ENCODE measurements around the gene HOXC10. TPM values are rescaled to one million over a fixed set of nuclear protein-coding genes. Genes with fewer than 3 reads are reported as not detected.

The HOXC10 gene
- total RNA-seq, 4 donors from 2014 or later, result 1.0 TPM; not detected in 3

DNA sequence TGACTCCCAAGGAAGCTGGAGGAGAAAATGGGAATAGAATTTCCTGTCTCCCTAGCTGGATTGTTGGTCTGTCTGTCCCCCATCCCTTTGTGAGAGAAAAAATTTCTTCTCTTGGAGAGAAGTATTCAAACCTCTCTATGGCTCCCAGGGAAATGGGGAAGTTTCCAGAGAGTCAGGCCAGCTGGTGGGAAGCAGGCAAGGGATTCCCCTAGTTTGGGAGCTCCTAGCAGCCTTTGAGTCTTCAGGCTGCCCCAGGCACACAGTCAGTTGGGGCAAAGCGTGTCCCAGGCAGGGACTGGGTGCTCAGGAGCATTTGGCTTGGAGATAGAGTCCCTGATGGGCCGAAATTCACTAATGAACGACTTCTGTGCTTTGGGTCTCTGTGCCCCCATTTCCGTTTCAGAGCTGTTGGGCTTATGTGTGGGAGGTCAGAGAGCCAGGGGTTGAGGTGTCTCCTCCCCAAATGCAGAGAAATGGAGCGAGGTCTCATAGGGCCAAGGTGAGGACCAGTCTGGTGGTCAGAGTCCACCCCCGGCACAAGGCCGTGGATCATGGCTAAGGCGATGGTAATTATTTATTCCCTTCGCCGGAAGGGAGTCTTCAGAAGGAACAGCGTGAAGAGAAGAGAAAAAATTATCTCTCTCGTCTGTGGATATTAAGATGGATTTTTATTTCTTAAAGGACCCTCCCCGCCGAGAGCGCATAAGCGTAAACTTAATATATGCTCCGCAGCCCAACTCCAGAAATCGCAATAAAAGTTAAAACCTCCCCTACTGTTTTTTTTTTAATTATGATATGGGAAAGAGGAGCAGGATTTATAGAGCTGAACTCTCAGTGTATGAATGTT is 8.4 kb downstream of the HOXC10 start:
- TF ChIP-seq POLR2A (IDR thresholded peaks at IDR 0.05), result no peak
- TF ChIP-seq, protein P1, sequence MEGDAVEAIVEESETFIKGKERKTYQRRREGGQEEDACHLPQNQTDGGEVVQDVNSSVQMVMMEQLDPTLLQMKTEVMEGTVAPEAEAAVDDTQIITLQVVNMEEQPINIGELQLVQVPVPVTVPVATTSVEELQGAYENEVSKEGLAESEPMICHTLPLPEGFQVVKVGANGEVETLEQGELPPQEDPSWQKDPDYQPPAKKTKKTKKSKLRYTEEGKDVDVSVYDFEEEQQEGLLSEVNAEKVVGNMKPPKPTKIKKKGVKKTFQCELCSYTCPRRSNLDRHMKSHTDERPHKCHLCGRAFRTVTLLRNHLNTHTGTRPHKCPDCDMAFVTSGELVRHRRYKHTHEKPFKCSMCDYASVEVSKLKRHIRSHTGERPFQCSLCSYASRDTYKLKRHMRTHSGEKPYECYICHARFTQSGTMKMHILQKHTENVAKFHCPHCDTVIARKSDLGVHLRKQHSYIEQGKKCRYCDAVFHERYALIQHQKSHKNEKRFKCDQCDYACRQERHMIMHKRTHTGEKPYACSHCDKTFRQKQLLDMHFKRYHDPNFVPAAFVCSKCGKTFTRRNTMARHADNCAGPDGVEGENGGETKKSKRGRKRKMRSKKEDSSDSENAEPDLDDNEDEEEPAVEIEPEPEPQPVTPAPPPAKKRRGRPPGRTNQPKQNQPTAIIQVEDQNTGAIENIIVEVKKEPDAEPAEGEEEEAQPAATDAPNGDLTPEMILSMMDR (IDR thresholded peaks at IDR 0.05), result no peak
- no peak for DNase-seq
- peak overlapping the region in 2 of 4 donors; percentile 64 to 83 for H3K27ac ChIP-seq

DNA sequence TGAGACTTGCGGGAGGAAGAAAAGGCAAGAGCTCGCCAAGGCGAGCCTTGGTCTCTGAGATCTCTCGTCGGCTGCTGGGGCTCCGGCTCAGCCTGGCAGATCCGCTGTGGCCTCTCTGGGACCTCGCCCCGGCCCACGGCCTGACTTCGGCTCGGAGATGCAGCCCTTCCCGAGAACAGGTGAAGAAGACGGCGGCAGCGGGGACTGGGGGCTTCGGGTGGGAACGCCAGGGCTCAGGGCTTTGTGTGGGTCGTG is 9.0 kb downstream of the HOXC10 start:
- H3K4me1 ChIP-seq, result peaks cover 4 to 47% (median 20%) of the 10 kb centered on the region in 4 donors
- H3K27me3 ChIP-seq, result peaks cover 0 to 62% of the 10 kb centered on the region in 2 donors
- peak overlapping the region in 3 of 4 donors; percentile 21 to 83 (median 64) for H3K27ac ChIP-seq
- H3K36me3 ChIP-seq, result no peaks in the 10 kb centered on the region
- H3K4me3 ChIP-seq, result peak overlapping the region in 3 of 4 donors; percentile 41 to 56 (median 48)
- no peak for DNase-seq
- TF ChIP-seq, protein P1 (IDR thresholded peaks at IDR 0.05), result no peak
- H3K9me3 ChIP-seq, result peaks cover 0 to 5% (median 0%) of the 10 kb centered on the region in 4 donors

More for the DNA sequence above, 8.4 kb downstream of the HOXC10 start:
- Histone ChIP-seq H3K27me3 (peaks cover 0 to 64% of the 10 kb centered on the region in 2 donors), H3K4me3 (no peak overlapping the region), H3K36me3 (no peaks in the 10 kb centered on the region), H3K9me3 (peaks cover 0 to 5% (median 0%) of the 10 kb centered on the region in 4 donors), H3K4me1 (peaks cover 4 to 49% (median 20%) of the 10 kb centered on the region in 4 donors)

DNA sequence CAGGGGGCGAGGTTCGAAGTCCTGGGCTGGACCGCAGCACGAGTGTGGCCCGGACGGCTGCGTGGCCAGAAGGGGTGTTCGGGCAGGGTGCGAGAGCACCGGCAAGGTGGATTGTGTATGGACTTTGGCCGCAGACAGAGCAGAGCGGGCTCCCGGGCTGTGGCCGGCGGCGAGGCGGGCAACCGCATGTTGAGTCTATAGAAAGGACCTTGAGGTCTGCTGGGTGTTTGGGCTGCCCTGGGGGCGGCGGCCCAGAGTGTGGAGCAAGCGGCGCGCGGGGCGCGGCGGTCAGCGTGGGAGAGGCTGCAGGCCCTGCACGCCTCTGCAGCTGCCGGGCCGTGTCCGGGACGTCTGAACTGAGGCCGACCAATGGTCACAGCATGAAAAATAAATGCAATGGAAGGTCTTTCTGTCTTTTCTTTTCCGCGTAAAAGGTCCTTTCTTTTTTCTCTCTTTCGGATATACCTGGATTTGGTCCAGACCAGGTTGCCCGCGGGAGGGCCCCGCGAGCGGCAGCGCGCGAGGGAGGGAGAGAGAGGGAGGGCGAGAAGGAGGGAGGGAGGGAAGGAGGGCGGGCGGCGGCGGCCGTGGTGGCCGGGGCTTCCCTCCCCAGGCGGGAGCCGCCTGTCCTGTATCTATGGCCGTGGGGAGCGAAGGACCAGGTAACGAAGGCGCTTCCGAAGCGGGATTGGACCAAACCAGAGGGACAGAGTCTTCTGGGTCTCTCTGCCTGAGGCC is 9.5 kb downstream of the HOXC10 start:
- peak in 2 of 3 donors; percentile 54 to 64 for DNase-seq
- Histone ChIP-seq H3K36me3 (no peaks in the 10 kb centered on the region), H3K27ac (peak overlapping the region; percentile 64 to 83 (median 68)), H3K27me3 (peaks cover 0 to 62% of the 10 kb centered on the region in 2 donors), H3K4me1 (peaks cover 4 to 44% (median 20%) of the 10 kb centered on the region in 4 donors), H3K9me3 (peaks cover 0 to 5% (median 0%) of the 10 kb centered on the region in 4 donors), H3K4me3 (peak overlapping the region; percentile 7 to 56 (median 44))
- TF ChIP-seq, protein P1 (IDR thresholded peaks at IDR 0.05), result no peak

DNA sequence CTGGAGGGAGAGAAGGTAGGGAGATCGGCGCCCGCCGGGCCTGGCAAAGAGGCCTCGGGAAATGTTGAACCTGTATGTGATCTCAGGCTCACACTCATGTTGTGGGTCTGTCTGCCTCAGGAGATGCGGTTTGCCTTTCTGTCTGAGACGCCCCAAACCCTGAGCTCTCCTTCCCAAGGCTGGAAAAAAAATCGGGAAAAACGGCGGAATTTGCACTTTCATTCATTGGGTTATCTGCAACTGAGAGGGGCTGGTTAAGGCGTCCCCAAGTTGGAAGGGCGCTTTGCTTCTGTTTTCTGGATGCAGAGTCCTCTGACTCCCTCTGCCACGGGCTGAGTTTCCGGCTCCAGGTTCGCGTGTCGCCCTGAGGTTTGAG is 10.0 kb downstream of the HOXC10 start:
- DNase-seq, result no peak
- Histone ChIP-seq H3K27me3 (peaks cover 0 to 63% of the 10 kb centered on the region in 2 donors), H3K27ac (peak overlapping the region; percentile 64 to 83 (median 68)), H3K36me3 (no peaks in the 10 kb centered on the region), H3K4me3 (peak overlapping the region; percentile 7 to 56 (median 51)), H3K9me3 (peaks cover 0 to 5% (median 0%) of the 10 kb centered on the region in 4 donors), H3K4me1 (peaks cover 4 to 42% (median 18%) of the 10 kb centered on the region in 4 donors)
- TF ChIP-seq, protein P1 (IDR thresholded peaks at IDR 0.05), result no peak
- no peak for TF ChIP-seq POLR2A (IDR thresholded peaks at IDR 0.05)

DNA sequence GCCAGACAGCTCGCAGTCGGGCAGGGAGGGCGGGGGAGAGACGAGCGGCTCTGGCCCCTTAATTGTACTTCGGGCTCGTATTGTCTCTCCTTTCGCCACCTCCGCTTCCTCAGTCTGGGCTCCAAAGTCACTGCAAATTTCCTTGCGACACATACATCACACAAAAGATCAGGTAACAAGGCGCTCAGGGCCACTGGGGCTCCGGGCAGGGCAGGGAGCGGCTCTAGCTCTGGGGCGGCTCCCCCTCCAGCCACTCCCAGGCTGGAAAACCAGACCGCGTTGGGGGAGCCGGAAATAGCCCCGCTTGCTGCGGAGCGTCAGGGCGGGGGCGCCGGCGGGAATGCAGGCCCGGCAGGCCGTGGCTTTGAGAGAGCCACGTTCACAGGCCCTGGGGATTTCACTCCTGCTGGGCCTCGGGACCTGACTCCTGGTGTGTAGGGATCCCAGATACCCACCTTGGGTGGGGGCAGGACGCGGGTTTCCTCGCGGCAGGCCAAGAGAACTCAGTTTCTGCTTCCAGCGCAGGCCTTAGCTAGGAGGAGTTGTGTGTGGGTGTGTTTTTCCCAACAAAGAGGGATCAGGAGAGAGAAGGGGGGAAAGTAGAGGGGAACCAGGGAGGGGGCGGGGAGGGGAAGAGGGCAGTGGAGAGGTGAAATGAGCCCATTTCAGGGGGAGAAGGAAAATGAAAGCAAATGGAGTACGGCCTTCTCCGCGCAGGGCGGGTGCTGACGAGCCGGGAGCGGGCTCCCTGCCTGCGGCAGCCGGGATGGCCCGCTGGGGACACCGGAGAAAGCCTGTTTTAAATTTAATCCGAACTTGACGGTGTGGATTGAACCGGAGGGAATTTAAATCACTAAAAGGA is 10.7 kb downstream of the HOXC10 start:
- H3K4me1 ChIP-seq, result peaks cover 4 to 42% (median 18%) of the 10 kb centered on the region in 4 donors
- peaks cover 0 to 66% of the 10 kb centered on the region in 2 donors for H3K27me3 ChIP-seq

More for the DNA sequence above, 10.7 kb downstream of the HOXC10 start:
- TF ChIP-seq, protein P1 (IDR thresholded peaks at IDR 0.05), result no peak
- no peak for TF ChIP-seq POLR2A (IDR thresholded peaks at IDR 0.05)
- H3K27ac ChIP-seq, result peak overlapping the region; percentile 64 to 83 (median 68)
- H3K9me3 ChIP-seq, result peaks cover 0 to 5% (median 0%) of the 10 kb centered on the region in 4 donors
- DNase-seq, result peak in 1 of 3 donors; percentile 62
- H3K36me3 ChIP-seq, result no peaks in the 10 kb centered on the region
- peak overlapping the region; percentile 40 to 56 (median 51) for H3K4me3 ChIP-seq
